Sigmoid colon (tissue), 7 donors: ENCODE results near the gene MOB3B. TPM values are rescaled to one million over a fixed set of nuclear protein-coding genes. Genes with fewer than 3 reads are reported as not detected.

Source experiments
- DNase-seq: peaks from one replicate; pipeline ENCODE4 v3.0.0-alpha.2; 2019
- H3K27ac ChIP-seq, 4 donors: fragments of 200-600 bp; sonication (generic); one replicate each; pipeline ENCODE4 v1.5.1; 2016 to 2019; ENCODE audit warnings: mild to moderate bottlenecking in 1 of 4
- H3K27me3 ChIP-seq, 3 donors: fragments of 200-600 bp; sonication (generic); one replicate each; pipeline ENCODE4 v1.5.1; 2019; ENCODE audit warnings: mild to moderate bottlenecking in 1 of 3
- H3K36me3 ChIP-seq, 4 donors: fragments of 200-600 bp; sonication (generic); one replicate each; pipeline ENCODE4 v1.5.1; 2016 to 2019
- H3K4me1 ChIP-seq, 4 donors: fragments of 200-600 bp; sonication (generic); one replicate each; pipeline ENCODE4 v1.5.1; 2017 to 2019
- H3K4me3 ChIP-seq, 4 donors: fragments of 200-600 bp; sonication (generic); one replicate each; pipeline ENCODE4 v1.5.1; 2017 to 2019; ENCODE audit warnings: mild to moderate bottlenecking in 2 of 4, moderate library complexity in 1 of 4
- H3K9me3 ChIP-seq, 4 donors: fragments of 200-600 bp in 3 of 4; sonication (generic) in 3 of 4; one replicate each; pipeline versions ENCODE4 v1.5.1 to v1.6.1; 2013 to 2019
- CTCF ChIP-seq, 4 experiments: fragments of 450-650 bp in 3 of 4; fragments of 200-600 bp in 1 of 4; IDR thresholded peaks; one replicate each; pipeline ENCODE4 v1.5.1; 2016 to 2019; ENCODE audit warnings: antibody characterized with exemption in 4 of 4, mild to moderate bottlenecking in 3 of 4, moderate library complexity in 2 of 4
- EP300 ChIP-seq, 4 donors: sonication (generic); formaldehyde crosslinking; IDR thresholded peaks; one replicate each; pipeline ENCODE4 v1.6.1; 2017; ENCODE audit warnings: antibody characterized with exemption in 4 of 4
- POLR2A ChIP-seq, 2 donors: fragments of 450-650 bp; IDR thresholded peaks; one replicate each; pipeline ENCODE4 v1.6.1; 2016; ENCODE audit warnings: antibody characterized with exemption in 2 of 2, mild to moderate bottlenecking in 2 of 2, moderate library complexity in 2 of 2
- POLR2AphosphoS5 ChIP-seq, 4 donors: sonication (generic); formaldehyde crosslinking; IDR thresholded peaks; one replicate each; pipeline ENCODE4 v1.6.1; 2017; ENCODE audit warnings: antibody characterized with exemption in 4 of 4
- WGBS, 2 donors: extraction: QIAGEN DNeasy Blood & Tissue Kit; methylation state at CpG; one replicate each; pipeline ENCODE4 v1.1.7; 2013; 5-methylcytosine and 5-hydroxymethylcytosine counted together
- intact Hi-C: fragments of 100-400 bp; cut with DNase I; formaldehyde crosslinking; loops from one replicate; pipeline ENCODE4 v1.15.1; 2023
- polyA plus RNA-seq, 3 donors: library from polyadenylated mRNA; stranded (reverse); fragments of 200-250 nt; gene quantifications; one replicate each; pipeline ENCODE4 v1.2.3, GENCODE V29; 2013
- total RNA-seq, 4 donors: library from RNA; depleted of rRNA; stranded (reverse); fragments of >200 nt; gene quantifications; one replicate each; pipeline ENCODE4 v1.1.0, GENCODE V29; 2016
- donor health status: healthy with polysubstance abuse.
- donor health status: Bipolar disorder and iron deficiency.
- donor health status: healthy.

Gene MOB3B
- total and polyA plus RNA-seq, 7 donors: 6.9 to 23.4 (median 16.1) TPM

DNA sequence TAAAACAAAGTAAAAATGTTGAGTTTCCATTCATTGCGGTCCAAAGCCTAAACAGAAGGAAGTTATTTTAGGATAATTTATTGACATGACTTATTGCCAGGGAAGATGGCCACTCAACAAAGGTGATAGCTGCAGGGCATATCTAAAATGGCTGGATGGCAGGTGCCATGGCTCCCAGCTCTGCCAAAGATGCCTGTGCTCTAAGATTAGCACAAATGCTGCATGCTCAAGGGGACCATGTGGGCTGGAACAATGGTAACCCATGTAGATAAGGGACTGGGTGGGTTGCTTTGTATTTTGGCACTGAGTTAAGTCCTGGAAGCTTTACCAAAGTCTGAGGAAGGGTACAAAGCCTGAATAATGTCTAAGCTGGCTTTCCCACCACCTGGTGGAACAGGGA, 101.1 kb downstream of the MOB3B start:
- WGBS, 2 donors: 71 to 94% methylated on average over 1 of the region's 1 CpG
- DNase-seq: no peak
- Histone ChIP-seq H3K27me3 (no peaks in the 10 kb centered on the region), H3K4me3 (no peak overlapping the region), H3K36me3 (no peaks in the 10 kb centered on the region), H3K27ac (no peak overlapping the region), H3K4me1 (peaks cover 0 to 53% (median 38%) of the 10 kb centered on the region in 4 donors), H3K9me3 (no peaks in the 10 kb centered on the region)
- no peak for TF ChIP-seq EP300 (IDR thresholded peaks at IDR 0.05)
- TF ChIP-seq POLR2AphosphoS5 (IDR thresholded peaks at IDR 0.05): no peak
- no peak for TF ChIP-seq POLR2A (IDR thresholded peaks at IDR 0.05)
- no peak for TF ChIP-seq CTCF (IDR thresholded peaks at IDR 0.05)
- intact Hi-C loops: no loop called here

DNA sequence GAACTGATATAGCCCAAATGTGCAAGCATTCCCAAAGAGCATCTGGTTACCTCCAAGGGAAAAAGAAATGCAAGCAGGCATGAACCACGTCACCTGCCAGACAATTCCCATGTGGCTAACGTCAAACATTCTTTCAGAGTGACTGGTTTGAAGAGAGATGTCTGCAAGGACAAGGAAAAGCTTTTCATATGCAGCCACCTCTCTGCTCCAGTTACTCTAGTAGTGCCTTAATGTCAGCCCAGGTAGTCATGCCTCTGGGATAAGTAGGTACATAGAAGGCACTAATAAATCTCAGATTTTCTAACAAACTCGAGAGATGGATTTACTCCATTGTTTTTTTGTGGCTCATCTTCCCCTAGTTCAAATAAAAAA, 102.4 kb downstream of the MOB3B start:
- Histone ChIP-seq H3K36me3 (no peaks in the 10 kb centered on the region), H3K4me1 (peaks cover 0 to 42% (median 29%) of the 10 kb centered on the region in 4 donors), H3K27ac (no peak overlapping the region), H3K9me3 (no peaks in the 10 kb centered on the region), H3K4me3 (no peak overlapping the region), H3K27me3 (no peaks in the 10 kb centered on the region)
- no peak for DNase-seq
- intact Hi-C loops: no loop called here
- WGBS, 2 donors: 82 to 86% methylated on average over 3 of the region's 3 CpGs
- peak in 2 of 4 donors; percentile 34 to 59 for TF ChIP-seq POLR2AphosphoS5 (IDR thresholded peaks at IDR 0.05)
- TF ChIP-seq EP300 (IDR thresholded peaks at IDR 0.05): no peak
- no peak for TF ChIP-seq CTCF (IDR thresholded peaks at IDR 0.05)
- TF ChIP-seq POLR2A (IDR thresholded peaks at IDR 0.05): no peak

- no peak for DNase-seq
- Histone ChIP-seq H3K4me3 (no peak overlapping the region), H3K27me3 (no peaks in the 10 kb centered on the region), H3K4me1 (peaks cover 0 to 37% (median 24%) of the 10 kb centered on the region in 4 donors), H3K36me3 (no peaks in the 10 kb centered on the region), H3K9me3 (no peaks in the 10 kb centered on the region), H3K27ac (no peak overlapping the region)
- TF ChIP-seq EP300 (IDR thresholded peaks at IDR 0.05) (no peak), POLR2AphosphoS5 (IDR thresholded peaks at IDR 0.05) (no peak), POLR2A (IDR thresholded peaks at IDR 0.05) (no peak), CTCF (IDR thresholded peaks at IDR 0.05) (no peak)
- WGBS, 2 donors: 83 to 91% methylated on average over 5 of the region's 5 CpGs
- intact Hi-C loops: no loop called here
These were observed 102.9 kb downstream of the MOB3B start for GRCh38 chr9:27426511-27427271.

DNA sequence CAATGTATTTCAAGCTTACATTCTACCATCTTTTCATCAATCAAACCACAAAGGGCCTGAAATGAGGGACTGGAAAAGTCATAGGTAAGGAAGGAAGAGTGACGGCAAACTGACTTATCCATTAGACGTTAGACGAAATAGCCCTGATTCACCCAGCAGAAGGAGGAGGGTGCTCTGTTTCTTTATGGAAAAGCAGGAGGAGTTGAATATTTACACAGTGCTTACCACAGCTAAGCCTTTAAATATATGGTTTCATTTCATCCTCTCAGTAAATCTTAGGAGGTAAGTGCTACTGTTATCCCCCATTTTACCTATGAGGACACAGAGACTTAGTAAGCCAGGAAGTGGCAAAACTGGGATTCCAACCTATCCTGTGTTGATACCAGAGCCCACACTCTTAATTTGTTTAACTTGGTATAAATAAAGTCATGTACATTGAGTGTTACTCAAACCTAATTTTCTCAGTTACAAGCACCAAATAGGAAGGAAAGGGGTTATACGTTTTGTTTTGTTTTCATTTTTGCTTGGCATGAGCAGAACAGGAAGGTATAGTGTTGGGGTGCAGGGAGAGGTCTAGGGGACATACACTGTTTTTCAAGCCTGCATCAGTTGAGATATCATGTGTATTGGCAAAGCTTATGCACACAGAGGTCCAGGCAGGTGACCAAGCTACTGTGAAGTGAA, 103.6 kb downstream of the MOB3B start:
- H3K27ac ChIP-seq: no peak overlapping the region
- no peaks in the 10 kb centered on the region for H3K9me3 ChIP-seq
- TF ChIP-seq POLR2A (IDR thresholded peaks at IDR 0.05) (no peak), EP300 (IDR thresholded peaks at IDR 0.05) (no peak), CTCF (IDR thresholded peaks at IDR 0.05) (no peak), POLR2AphosphoS5 (IDR thresholded peaks at IDR 0.05) (no peak)
- 51 to 71% methylated on average over 4 of the region's 4 CpGs for WGBS, 2 donors
- H3K4me3 ChIP-seq: no peak overlapping the region
- intact Hi-C loops: no loop called here
- no peak for DNase-seq
- H3K27me3 ChIP-seq: no peaks in the 10 kb centered on the region
- H3K36me3 ChIP-seq: no peaks in the 10 kb centered on the region
- H3K4me1 ChIP-seq: peaks cover 0 to 29% (median 17%) of the 10 kb centered on the region in 4 donors
